Endodermal cell (in vitro differentiated cells): ENCODE results near the gene CRYBA4. TPM values are rescaled to one million over a fixed set of nuclear protein-coding genes. Genes with fewer than 3 reads are reported as not detected.
A peak's percentile ranks its signal among the peaks of the same experiment; 100 is the strongest.

Source experiments
- DNase-seq: peaks from one replicate; pipeline ENCODE4 v3.0.0-alpha.2; 2017
- H3K27ac ChIP-seq: 2 replicates; pipeline ENCODE4 v1.5.1; 2013; ENCODE audit warnings: mild to moderate bottlenecking, low read depth, low read length, moderate library complexity
- H3K27me3 ChIP-seq: 2 replicates; pipeline ENCODE4 v1.6.1; 2013; ENCODE audit warnings: mild to moderate bottlenecking, low read length, moderate library complexity; ENCODE audit not compliant: insufficient read depth, control insufficient read depth, poor library complexity, severe bottlenecking
- H3K36me3 ChIP-seq: 2 replicates; pipeline ENCODE4 v1.7.0; 2013; ENCODE audit warnings: mild to moderate bottlenecking, low read length, moderate library complexity; ENCODE audit not compliant: control insufficient read depth, insufficient read depth
- H3K4me1 ChIP-seq: one replicate; pipeline ENCODE4 v1.7.0; 2013; ENCODE audit warnings: low read length; ENCODE audit not compliant: control insufficient read depth, insufficient read depth
- H3K4me3 ChIP-seq: 2 replicates; pipeline ENCODE4 v1.5.1; 2013; ENCODE audit warnings: mild to moderate bottlenecking, low read length, moderate library complexity
- H3K9ac ChIP-seq: 2 replicates; pipeline ENCODE4 v1.6.1; 2013; ENCODE audit warnings: mild to moderate bottlenecking, low read length, moderate library complexity; ENCODE audit not compliant: poor library complexity, severe bottlenecking; ENCODE audit errors: extremely low read depth
- H3K9me3 ChIP-seq: 2 replicates; pipeline ENCODE4 v1.6.1; 2013; ENCODE audit warnings: mild to moderate bottlenecking, low read length, moderate library complexity; ENCODE audit not compliant: control insufficient read depth
- H3K27ac Mint-ChIP-seq: 2 replicates; pipeline ENCODE4 v1.8.0; 2020; ENCODE audit warnings: mixed read lengths
- H3K27me3 Mint-ChIP-seq: 2 replicates; pipeline ENCODE4 v1.8.0; 2021; ENCODE audit warnings: mild to moderate bottlenecking, mixed read lengths; ENCODE audit not compliant: insufficient read depth
- H3K36me3 Mint-ChIP-seq: 2 replicates; pipeline ENCODE4 v1.8.0; 2020; ENCODE audit warnings: low read depth, mixed read lengths
- H3K4me1 Mint-ChIP-seq: 2 replicates; pipeline ENCODE4 v1.8.0; 2020; ENCODE audit warnings: mixed read lengths
- H3K4me3 Mint-ChIP-seq: 2 replicates; pipeline ENCODE4 v1.8.0; 2020; ENCODE audit warnings: mild to moderate bottlenecking, moderate library complexity, mixed read lengths
- H3K9me3 Mint-ChIP-seq: 2 replicates; pipeline ENCODE4 v1.8.0; 2020; ENCODE audit warnings: mild to moderate bottlenecking, mixed read lengths
- CTCF ChIP-seq: fragments of 200-600 bp; sonication (generic); conservative IDR thresholded peaks from 2 replicates; pipeline ENCODE4 v1.5.0; 2021; ENCODE audit warnings: antibody characterized with exemption, mild to moderate bottlenecking
- WGBS, 2 experiments: methylation state at CpG; one replicate each; pipeline versions ENCODE4 v1.1.5 to v1.1.7; 2013; ENCODE audit warnings: missing lambda C conversion rate in 2 of 2, mixed read lengths in 1 of 2; ENCODE audit not compliant: insufficient coverage in 1 of 2, insufficient read length in 1 of 2; 5-methylcytosine and 5-hydroxymethylcytosine counted together
- total RNA-seq, 2 donors: library from RNA; stranded (reverse); fragmentation: NEBNext Ultra II Directional in 1 of 2; extraction: Animal tissue kit (Norgen Biotek cat#: 25700) in 1 of 2; gene quantifications; 2 replicates in 1 of 2; 3 replicates in 1 of 2; pipeline ENCODE4 v1.2.1, GENCODE V29; 2021

Gene CRYBA4
- total RNA-seq, 2 donors from 2014 or later: not detected

- H3K27ac Mint-ChIP-seq: peak within 1 kb of the TSS; percentile 83
- no peaks in the 10 kb centered on the region for H3K27me3 ChIP-seq
- 7 to 28% methylated on average over 16 to 72 of the region's 72 CpGs for WGBS, 2 experiments
- H3K9ac ChIP-seq: peak within 1 kb of the TSS; percentile 77
- no peaks in the 10 kb centered on the region for H3K36me3 ChIP-seq
- H3K9me3 ChIP-seq: peaks cover 5% of the 10 kb centered on the region
- peak; percentile 91 for DNase-seq
- TF ChIP-seq CTCF: no peak
- peak within 1 kb of the TSS; percentile 87 for H3K4me3 Mint-ChIP-seq
- H3K4me1 ChIP-seq: no peaks in the 10 kb centered on the region
- peak within 1 kb of the TSS; percentile 91 for H3K4me3 ChIP-seq
- peaks cover 14% of the 10 kb centered on the region for H3K36me3 Mint-ChIP-seq
- H3K4me1 Mint-ChIP-seq: peaks cover 26% of the 10 kb centered on the region
- H3K27me3 Mint-ChIP-seq: no peaks in the 10 kb centered on the region
- H3K9me3 Mint-ChIP-seq: no peaks in the 10 kb centered on the region
- H3K27ac ChIP-seq: no peak within 1 kb of the TSS
Measured at GRCh38 chr22:26589845-26590736, 31.7 kb upstream of the CRYBA4 start, which contains the start of gene TPST2. Gene TPST2 (minus strand): TSS chr22:26590132. CDS start chr22:26541630, 48,502 bp downstream.

- no peaks in the 10 kb centered on the region for H3K4me1 ChIP-seq
- TF ChIP-seq CTCF: no peak
- H3K9ac ChIP-seq: no peak overlapping the region
- H3K4me3 Mint-ChIP-seq: no peak overlapping the region
- H3K27me3 Mint-ChIP-seq: no peaks in the 10 kb centered on the region
- H3K4me3 ChIP-seq: no peak overlapping the region
- WGBS, 2 experiments: 92 to 93% methylated on average over 4 of the region's 4 CpGs
- H3K9me3 ChIP-seq: peaks cover 5% of the 10 kb centered on the region
- peaks cover 17% of the 10 kb centered on the region for H3K4me1 Mint-ChIP-seq
- no peak for DNase-seq
- H3K36me3 ChIP-seq: no peaks in the 10 kb centered on the region
- peak overlapping the region; percentile 3 for H3K27ac Mint-ChIP-seq
- no peak overlapping the region for H3K27ac ChIP-seq
- H3K27me3 ChIP-seq: no peaks in the 10 kb centered on the region
- no peaks in the 10 kb centered on the region for H3K9me3 Mint-ChIP-seq
- peaks cover 10% of the 10 kb centered on the region for H3K36me3 Mint-ChIP-seq
Measured at GRCh38 chr22:26592421-26592891, 29.3 kb upstream of the CRYBA4 start.

GRCh38 chr22:26593763-26594162 is 28.0 kb upstream of the CRYBA4 start:
- Histone ChIP-seq H3K4me1 (no peaks in the 10 kb centered on the region), H3K4me3 (no peak overlapping the region), H3K36me3 (no peaks in the 10 kb centered on the region), H3K27ac (no peak overlapping the region), H3K9me3 (no peaks in the 10 kb centered on the region), H3K9ac (no peak overlapping the region), H3K27me3 (no peaks in the 10 kb centered on the region)
- DNase-seq: no peak
- Mint-ChIP-seq H3K9me3 (no peaks in the 10 kb centered on the region), H3K4me3 (no peak overlapping the region), H3K36me3 (peaks cover under 1% of the 10 kb centered on the region), H3K27ac (no peak overlapping the region), H3K4me1 (peaks cover 17% of the 10 kb centered on the region), H3K27me3 (no peaks in the 10 kb centered on the region)
- WGBS, 2 experiments: 91% methylated on average over 1 of the region's 1 CpG; no CpG with 5 or more reads in 1 of the 2 experiments
- peak; percentile 24 for TF ChIP-seq CTCF
